Skeletal muscle tissue (tissue), 4 donors: ENCODE results near the gene DDX47. TPM values are rescaled to one million over a fixed set of nuclear protein-coding genes. Genes with fewer than 3 reads are reported as not detected.
A peak's percentile ranks its signal among the peaks of the same experiment; 100 is the strongest.
"Not testable (repeated sequence)": the region's sequence is repeated elsewhere in the genome, so short reads cannot be mapped to it uniquely, and the experiment has no call there.

ENCODE experiments used
- H3K27ac ChIP-seq: one replicate; pipeline ENCODE4 v1.7.0; 2013; ENCODE audit warnings: mild to moderate bottlenecking, low read depth, low read length, inconsistent platforms
- H3K27me3 ChIP-seq, 3 donors: one replicate each; pipeline ENCODE4 v1.7.0; 2013; ENCODE audit warnings: low read length in 3 of 3; ENCODE audit not compliant: control insufficient read depth in 3 of 3, insufficient read depth in 3 of 3
- H3K36me3 ChIP-seq, 3 donors: one replicate each; pipeline ENCODE4 v1.7.0; 2013; ENCODE audit warnings: low read length in 3 of 3; ENCODE audit not compliant: control insufficient read depth in 3 of 3, insufficient read depth in 3 of 3
- H3K4me1 ChIP-seq, 3 donors: one replicate each; pipeline ENCODE4 v1.7.0; 2013; ENCODE audit warnings: low read length in 3 of 3, mild to moderate bottlenecking in 3 of 3; ENCODE audit not compliant: control insufficient read depth in 3 of 3, insufficient read depth in 3 of 3
- H3K4me3 ChIP-seq, 3 donors: one replicate each; pipeline ENCODE4 v1.7.0; 2013; ENCODE audit warnings: low read length in 3 of 3
- H3K9ac ChIP-seq, 3 donors: one replicate each; pipeline ENCODE4 v1.7.0; 2013; ENCODE audit warnings: low read length in 3 of 3, mild to moderate bottlenecking in 3 of 3, moderate library complexity in 2 of 3, low read depth in 1 of 3
- H3K9me3 ChIP-seq, 3 donors: one replicate each; pipeline ENCODE4 v1.7.0; 2013; ENCODE audit warnings: low read length in 3 of 3; ENCODE audit not compliant: control insufficient read depth in 3 of 3
- total RNA-seq: library from RNA; depleted of rRNA; stranded (reverse); fragments of >200 nt; gene quantifications from one replicate; pipeline ENCODE4 v1.2.3, GENCODE V29; 2014
- donor health status: Osteomylitis.

Gene DDX47
- total RNA-seq, 1 donor from 2014 or later = 70.5 TPM

GRCh38 chr12:12804432-12804886 is 8.7 kb upstream of the DDX47 start:
- peaks cover 11 to 17% (median 12%) of the 10 kb centered on the region in 3 donors for H3K4me1 ChIP-seq
- H3K27me3 ChIP-seq = no peaks in the 10 kb centered on the region
- H3K36me3 ChIP-seq = no peaks in the 10 kb centered on the region
- no peak overlapping the region for H3K4me3 ChIP-seq
- no peaks in the 10 kb centered on the region for H3K9me3 ChIP-seq
- H3K9ac ChIP-seq = no peak overlapping the region
- H3K27ac ChIP-seq = no peak overlapping the region

DNA sequence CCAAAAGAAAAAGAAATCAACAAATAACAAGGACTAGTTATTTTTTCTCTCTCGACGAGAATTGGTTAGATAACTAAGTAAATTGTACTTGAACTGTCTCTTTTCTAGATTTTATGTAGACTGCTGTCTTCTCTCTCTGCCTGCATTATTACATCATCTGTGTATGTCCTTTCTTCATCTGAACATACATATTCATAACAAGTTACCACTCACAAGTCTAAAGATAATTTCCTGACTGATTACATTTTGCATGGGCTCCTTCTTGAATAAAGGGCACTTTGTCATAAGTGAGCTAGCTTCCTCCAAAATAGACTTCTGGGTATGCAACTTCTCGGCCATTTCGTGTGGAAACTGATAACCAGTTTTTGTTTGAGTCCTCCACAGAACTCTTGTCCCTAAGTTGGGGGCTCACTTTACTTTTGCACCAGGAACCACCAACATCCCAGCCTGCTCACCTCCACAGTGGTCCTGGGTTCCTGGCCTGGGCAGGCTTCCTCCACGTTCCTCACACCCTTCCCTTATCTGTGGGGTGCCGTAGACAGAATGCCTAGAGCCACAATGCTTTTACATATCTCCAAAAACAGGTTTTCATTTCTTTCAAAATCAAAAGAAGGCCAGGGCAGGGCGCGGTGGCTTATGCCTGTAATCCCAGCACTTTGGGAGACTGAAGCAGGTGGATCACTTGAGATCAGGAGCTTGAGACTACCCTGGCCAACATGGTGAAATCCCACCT is 6.2 kb upstream of the DDX47 start:
- H3K4me3 ChIP-seq = no peak overlapping the region
- peaks cover 11 to 17% (median 12%) of the 10 kb centered on the region in 3 donors for H3K4me1 ChIP-seq
- peak overlapping the region; percentile 80 for H3K27ac ChIP-seq
- no peaks in the 10 kb centered on the region for H3K36me3 ChIP-seq
- peak overlapping the region in 1 of 3 donors; percentile 25 for H3K9ac ChIP-seq
- no peaks in the 10 kb centered on the region for H3K9me3 ChIP-seq
- no peaks in the 10 kb centered on the region for H3K27me3 ChIP-seq

- not testable (repeated sequence) for H3K27me3 ChIP-seq, H3K9me3 ChIP-seq, H3K9ac ChIP-seq, H3K4me3 ChIP-seq, H3K36me3 ChIP-seq
- Histone ChIP-seq H3K4me1 (peaks cover 11 to 17% (median 12%) of the 10 kb centered on the region in 3 donors), H3K27ac (peak overlapping the region; percentile 80)
These were observed 5.6 kb upstream of the DDX47 start for GRCh38 chr12:12807517-12807903.

DNA sequence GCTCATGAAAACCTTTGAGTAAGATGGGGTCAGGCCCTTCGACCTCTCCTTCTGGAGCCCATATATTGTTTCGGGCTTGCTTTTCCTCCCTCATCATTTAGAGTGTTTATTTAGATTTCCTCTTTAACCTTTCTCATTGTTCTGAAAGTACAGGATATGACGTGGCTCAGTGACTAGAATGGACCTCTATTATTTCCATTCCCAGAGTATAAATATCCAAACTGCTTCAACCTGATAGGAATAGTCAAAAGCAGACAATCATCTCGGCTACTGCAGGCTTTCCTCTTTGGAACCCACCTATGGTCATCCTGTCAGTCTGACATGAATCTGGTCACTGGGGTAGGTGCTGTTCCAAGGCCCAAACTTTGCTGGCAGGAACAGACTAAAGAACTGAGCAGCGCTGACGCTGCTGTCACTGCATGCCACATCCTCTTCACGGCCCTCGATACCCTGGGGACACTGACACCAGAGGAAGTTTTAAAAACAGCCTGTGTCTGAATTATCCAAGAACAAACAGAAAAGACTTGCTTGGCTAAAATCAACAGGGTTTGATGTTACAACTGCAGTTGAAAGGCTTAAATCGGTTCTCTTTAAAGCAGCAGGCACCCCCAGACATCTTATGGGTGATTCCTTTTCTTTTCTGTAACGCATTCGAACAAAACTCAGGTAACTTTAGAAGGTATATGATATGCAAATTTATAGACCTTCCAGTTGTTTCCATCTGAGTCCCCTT is 5.0 kb upstream of the DDX47 start:
- peak overlapping the region in 2 of 3 donors; percentile 31 to 54 for H3K4me3 ChIP-seq

DNA sequence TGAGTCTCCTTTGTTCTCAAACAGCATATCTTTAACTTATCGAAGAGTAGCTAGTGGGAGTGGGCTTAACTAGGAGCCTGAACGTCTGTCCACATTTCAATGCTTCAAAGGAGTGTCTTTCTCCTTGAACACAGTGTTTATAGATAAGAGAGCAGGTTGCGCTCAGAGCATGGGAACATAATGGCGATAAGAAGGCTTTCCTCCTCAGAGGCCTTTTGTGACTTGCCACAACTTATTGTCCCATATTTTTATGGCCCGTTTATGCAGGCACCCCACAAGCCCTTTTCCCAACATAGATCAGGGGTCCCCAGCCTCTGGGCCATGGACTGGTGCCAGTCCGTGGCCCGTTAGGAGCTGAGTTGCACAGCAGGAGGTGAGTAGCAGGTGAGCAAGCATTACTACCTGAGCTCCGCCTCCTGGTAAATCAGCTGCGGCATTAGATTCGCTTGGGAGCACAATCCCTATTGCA is 2.6 kb upstream of the DDX47 start:
- Histone ChIP-seq H3K9me3 (no peaks in the 10 kb centered on the region), H3K27me3 (no peaks in the 10 kb centered on the region), H3K4me3 (no peak overlapping the region), H3K27ac (no peak overlapping the region), H3K4me1 (peaks cover 16 to 24% (median 19%) of the 10 kb centered on the region in 3 donors), H3K9ac (no peak overlapping the region), H3K36me3 (peaks cover 0 to 2% (median 0%) of the 10 kb centered on the region in 3 donors)

More for the DNA sequence above, 5.0 kb upstream of the DDX47 start:
- no peaks in the 10 kb centered on the region for H3K9me3 ChIP-seq
- no peaks in the 10 kb centered on the region for H3K27me3 ChIP-seq
- no peaks in the 10 kb centered on the region for H3K36me3 ChIP-seq
- H3K27ac ChIP-seq = peak overlapping the region; percentile 80
- peak overlapping the region; percentile 17 to 54 (median 33) for H3K9ac ChIP-seq
- H3K4me1 ChIP-seq = peaks cover 9 to 15% (median 10%) of the 10 kb centered on the region in 3 donors

GRCh38 chr12:12811343-12811742 is 1.8 kb upstream of the DDX47 start:
- Histone ChIP-seq H3K4me3 (no peak overlapping the region), H3K27ac (no peak overlapping the region), H3K36me3 (peaks cover 0 to 6% (median 0%) of the 10 kb centered on the region in 3 donors), H3K9me3 (no peaks in the 10 kb centered on the region), H3K27me3 (no peaks in the 10 kb centered on the region), H3K4me1 (peaks cover 16 to 30% (median 21%) of the 10 kb centered on the region in 3 donors), H3K9ac (no peak overlapping the region)

- Histone ChIP-seq H3K4me1 (peaks cover 16 to 32% (median 19%) of the 10 kb centered on the region in 3 donors), H3K9ac (no peak overlapping the region), H3K9me3 (no peaks in the 10 kb centered on the region), H3K4me3 (no peak overlapping the region), H3K27me3 (no peaks in the 10 kb centered on the region), H3K36me3 (peaks cover 0 to 6% (median 0%) of the 10 kb centered on the region in 3 donors), H3K27ac (no peak overlapping the region)
These were observed 972 bp upstream of the DDX47 start for GRCh38 chr12:12812174-12812573.

DNA sequence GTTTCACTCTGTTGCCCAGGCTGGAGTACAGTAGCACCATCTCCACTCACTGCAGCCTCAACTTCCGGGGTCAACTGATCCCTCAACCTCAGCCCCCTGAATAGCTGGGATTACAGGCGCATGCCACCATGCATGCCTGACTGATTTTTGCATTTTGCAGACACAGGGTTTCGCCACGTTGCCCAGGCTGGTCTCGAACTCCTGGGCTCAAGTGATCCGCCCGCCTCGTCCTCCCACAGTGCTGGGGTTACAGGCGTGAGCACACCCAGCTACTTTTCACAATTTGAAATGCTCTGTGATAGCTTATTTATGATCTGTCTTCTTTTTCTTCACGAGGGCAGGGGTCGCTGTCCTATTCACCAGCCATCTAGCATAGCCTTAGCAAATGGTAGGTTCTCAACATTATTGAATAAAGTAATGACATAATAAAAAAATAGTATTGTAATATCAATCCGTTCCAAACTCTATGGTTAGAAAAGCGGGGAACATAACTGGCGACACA is 477 bp upstream of the DDX47 start:
- H3K9me3 ChIP-seq = no peaks in the 10 kb centered on the region
- H3K4me3 ChIP-seq = peak overlapping the region; percentile 14 to 81 (median 61)
- peak overlapping the region in 2 of 3 donors; percentile 44 to 84 for H3K9ac ChIP-seq
- peaks cover 16 to 30% (median 17%) of the 10 kb centered on the region in 3 donors for H3K4me1 ChIP-seq
- peaks cover 0 to 6% (median 0%) of the 10 kb centered on the region in 3 donors for H3K36me3 ChIP-seq
- H3K27me3 ChIP-seq = no peaks in the 10 kb centered on the region
- H3K27ac ChIP-seq = no peak overlapping the region

DNA sequence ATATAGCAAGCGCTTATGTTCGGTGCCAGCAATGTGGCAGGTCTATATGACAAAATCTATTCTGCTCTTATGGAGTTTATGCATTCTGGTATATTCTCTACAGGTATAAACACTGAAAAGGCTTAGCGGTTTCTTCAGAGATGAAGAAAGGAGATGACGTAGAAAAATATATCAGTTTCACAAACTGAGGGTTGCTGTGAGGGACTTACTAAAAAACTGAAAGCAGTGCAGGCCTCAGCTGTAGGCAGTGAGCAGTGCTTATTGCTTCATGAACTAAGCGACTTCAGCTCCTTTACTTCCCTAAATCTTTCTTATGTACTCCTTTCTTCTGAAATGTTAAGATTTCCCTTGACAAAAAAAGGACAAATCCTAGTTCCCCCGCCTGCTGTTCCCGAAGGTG is 4.5 kb downstream of the DDX47 start:
- H3K27me3 ChIP-seq = no peaks in the 10 kb centered on the region
- H3K4me3 ChIP-seq = no peak overlapping the region
- peaks cover 17 to 33% (median 19%) of the 10 kb centered on the region in 3 donors for H3K4me1 ChIP-seq
- H3K9ac ChIP-seq = no peak overlapping the region
- H3K36me3 ChIP-seq = peaks cover 0 to 19% (median 12%) of the 10 kb centered on the region in 3 donors
- no peak overlapping the region for H3K27ac ChIP-seq
- H3K9me3 ChIP-seq = no peaks in the 10 kb centered on the region
